DMS114 treated with DMSO at 0.1 percent for 48 hours (cell line): ENCODE results near the gene ARID1B.

Experiments
- DNase-seq: peaks from one replicate; lab custom pipeline; 2025; ENCODE audit not compliant: unreplicated experiment; lab: John Stamatoyannopoulos, UW

ARID1B gene

GRCh38 chr6:156773935-156774852, 3.0 kb upstream of the ARID1B start:
- DNase-seq: no peak

GRCh38 chr6:156774863-156775405, 2.2 kb upstream of the ARID1B start:
- no peak for DNase-seq

GRCh38 chr6:156775717-156776116, 1.5 kb upstream of the ARID1B start:
- DNase-seq: no peak

- DNase-seq: peak; percentile 15
Measured at GRCh38 chr6:156776470-156776839, 723 bp upstream of the ARID1B start.

- DNase-seq: no peak
Measured at GRCh38 chr6:156777577-156778453, 637 bp downstream of the ARID1B start.

GRCh38 chr6:156778454-156779205, 1.5 kb downstream of the ARID1B start:
- DNase-seq: no peak

- no peak for DNase-seq
Measured at GRCh38 chr6:156779206-156780094, 2.3 kb downstream of the ARID1B start.

- peak; percentile 57 for DNase-seq
Measured at GRCh38 chr6:156780102-156780641, 3.0 kb downstream of the ARID1B start.

- no peak for DNase-seq
Measured at GRCh38 chr6:156780962-156781853, 4.0 kb downstream of the ARID1B start.

- no peak for DNase-seq
Measured at GRCh38 chr6:156781861-156782631, 4.9 kb downstream of the ARID1B start.

- DNase-seq: no peak
Measured at GRCh38 chr6:156782691-156783320, 5.6 kb downstream of the ARID1B start.

GRCh38 chr6:156783958-156784357, 6.8 kb downstream of the ARID1B start:
- DNase-seq: no peak

- no peak for DNase-seq
Measured at GRCh38 chr6:156786652-156787051, 9.5 kb downstream of the ARID1B start.

- DNase-seq: no peak
Measured at GRCh38 chr6:156787569-156788492, 10.7 kb downstream of the ARID1B start.

- no peak for DNase-seq
Measured at GRCh38 chr6:156789081-156789943, 12.1 kb downstream of the ARID1B start.
